Astrocyte of the spinal cord (primary cell): ENCODE measurements around the gene LCLAT1.
A peak's percentile ranks its signal among the peaks of the same experiment; 100 is the strongest.

Source experiments
- DNase-seq: peaks from one replicate; pipeline ENCODE4 v3.0.0; 2011; ENCODE audit warnings: low read depth, low spot score
- H3K4me3 ChIP-seq: 2 replicates; pipeline ENCODE4 v1.5.1; 2011; ENCODE audit warnings: low read depth, mild to moderate bottlenecking, low read length, moderate library complexity
- CTCF ChIP-seq: IDR thresholded peaks from 2 replicates; pipeline ENCODE4 v1.5.1; 2012; ENCODE audit warnings: low read depth, mild to moderate bottlenecking, low read length, inconsistent platforms
- in situ Hi-C: cut with HindIII; loops from 2 replicates; pipeline ENCODE4 v1.10.0; 2017; ENCODE audit warnings: low sequenced_read_pairs

Gene LCLAT1

GRCh38 chr2:30653847-30654246 is 206.8 kb downstream of the LCLAT1 start:
- in situ Hi-C loops = no loop called here
- H3K4me3 ChIP-seq = no peak overlapping the region
- no peak for TF ChIP-seq CTCF
- DNase-seq = peak; percentile 87

GRCh38 chr2:30654404-30654803 is 207.4 kb downstream of the LCLAT1 start:
- in situ Hi-C loops = no loop called here

GRCh38 chr2:30655211-30655610 is 208.2 kb downstream of the LCLAT1 start:
- TF ChIP-seq CTCF = no peak
- in situ Hi-C loops = no loop called here
- H3K4me3 ChIP-seq = no peak overlapping the region
- DNase-seq = no peak

More at GRCh38 chr2:30654404-30654803, 207.4 kb downstream of the LCLAT1 start:
- no peak for DNase-seq
- H3K4me3 ChIP-seq = no peak overlapping the region
- TF ChIP-seq CTCF = no peak

GRCh38 chr2:30655660-30656059 is 208.6 kb downstream of the LCLAT1 start:
- DNase-seq = peak; percentile 79
- no peak overlapping the region for H3K4me3 ChIP-seq
- in situ Hi-C loops = no loop called here
- TF ChIP-seq CTCF = no peak

GRCh38 chr2:30656079-30656478 is 209.0 kb downstream of the LCLAT1 start:
- DNase-seq = peak; percentile 66
- in situ Hi-C loops = no loop called here
- H3K4me3 ChIP-seq = no peak overlapping the region
- TF ChIP-seq CTCF = no peak

GRCh38 chr2:30661173-30662107 is 214.4 kb downstream of the LCLAT1 start:
- TF ChIP-seq CTCF = no peak

More at GRCh38 chr2:30661173-30662107, 214.4 kb downstream of the LCLAT1 start:
- H3K4me3 ChIP-seq = no peak overlapping the region
- in situ Hi-C loops = no loop called here
- DNase-seq = peak; percentile 32
